Neural progenitor cell (in vitro differentiated cells): ENCODE measurements around the gene PFDN6.

Experiments used
- CTCF ChIP-seq: fragments of 200-600 bp; sonication (generic); IDR thresholded peaks from 2 replicates; pipeline ENCODE4 v1.5.1; 2017; ENCODE audit warnings: antibody characterized with exemption, mild to moderate bottlenecking
- EZH2 ChIP-seq: fragments of 200-600 bp; sonication (generic); IDR thresholded peaks from 2 replicates; pipeline ENCODE4 v1.6.1; 2017; ENCODE audit warnings: antibody characterized with exemption, mild to moderate bottlenecking, moderate library complexity

GRCh38 chr6:33276864-33277662, 12.3 kb upstream of the PFDN6 start, which contains the start of gene B3GALT4:
- TF ChIP-seq CTCF (peak; percentile 59), EZH2 (no peak)
